DLD1 (cell line): Measurements from ENCODE around the gene MUC22.
"Not testable (repeated sequence)": the region's sequence is repeated elsewhere in the genome, so short reads cannot be mapped to it uniquely, and the experiment has no call there.

Source experiments
- in situ Hi-C: cut with HindIII; loops from 2 replicates; pipeline ENCODE4 v1.10.0; 2017; ENCODE audit warnings: low sequenced_read_pairs

Gene MUC22

DNA sequence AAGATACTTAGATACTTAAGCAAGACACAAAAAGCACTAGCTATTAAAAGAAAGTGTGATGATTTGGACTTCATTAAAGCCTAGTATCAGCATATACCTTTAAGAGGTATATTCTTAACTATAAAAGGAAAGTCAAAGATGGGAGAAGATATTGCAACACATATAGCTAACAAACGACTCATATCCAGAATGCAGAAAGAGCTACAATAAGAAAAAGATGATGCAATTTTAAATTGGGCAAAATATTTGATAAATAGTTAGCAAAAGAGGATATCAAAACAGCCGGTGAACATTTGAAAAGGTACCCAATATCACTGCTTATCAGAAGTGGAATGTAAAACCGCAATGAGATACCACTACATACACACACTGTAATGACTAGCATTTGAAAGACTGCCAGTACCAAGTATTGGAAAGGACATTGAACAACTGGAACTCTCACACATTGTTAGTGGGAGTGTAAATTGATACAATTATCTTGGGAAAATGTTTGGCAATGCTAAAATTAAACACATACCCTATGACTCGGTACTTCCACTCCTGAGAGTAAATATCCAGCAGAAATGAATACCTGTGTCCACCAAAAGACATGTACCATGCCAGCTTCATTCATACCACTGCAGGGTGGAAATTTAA, 25.7 kb downstream of the MUC22 start:
- in situ Hi-C loops, result no loop called here

DNA sequence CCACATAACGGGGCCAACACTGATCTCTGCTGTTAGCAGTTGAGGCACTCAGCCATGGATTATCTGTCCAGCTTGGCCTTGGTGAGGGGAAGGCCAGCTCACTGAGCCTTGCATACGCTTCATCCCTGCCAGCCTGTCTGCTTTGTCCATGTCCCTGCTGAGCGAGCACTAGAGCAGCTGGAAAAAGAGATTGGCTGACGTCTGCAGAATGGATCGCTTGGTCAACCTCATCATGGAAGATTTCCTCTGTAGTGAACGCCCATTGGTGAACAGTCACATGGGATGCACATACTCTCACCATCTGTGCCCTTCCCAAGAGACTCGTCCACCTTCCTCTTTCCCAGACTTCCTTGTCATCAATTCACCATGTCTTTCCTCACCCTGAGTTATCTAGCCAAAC, 26.9 kb downstream of the MUC22 start:
- in situ Hi-C loops, result no loop called here

DNA sequence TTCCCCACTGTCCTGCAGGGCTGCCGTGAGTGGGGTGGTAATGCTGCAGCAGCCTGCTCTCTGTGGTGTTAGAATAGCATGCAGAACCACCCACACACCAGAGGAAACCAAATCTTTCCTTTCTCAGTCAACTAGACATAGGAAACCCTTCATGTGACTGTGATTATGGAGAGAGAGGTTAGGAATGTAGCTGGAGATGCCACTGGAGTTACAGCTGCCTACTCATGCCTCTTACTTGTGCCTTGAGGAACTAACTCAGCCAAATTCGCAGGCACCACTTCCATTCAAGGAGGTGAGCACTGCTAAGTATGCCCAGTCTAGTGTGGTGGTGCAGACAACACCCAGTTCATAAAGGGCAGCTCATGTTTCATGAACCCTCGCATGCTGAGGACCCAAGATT, 27.4 kb downstream of the MUC22 start:
- in situ Hi-C loops, result no loop called here

DNA sequence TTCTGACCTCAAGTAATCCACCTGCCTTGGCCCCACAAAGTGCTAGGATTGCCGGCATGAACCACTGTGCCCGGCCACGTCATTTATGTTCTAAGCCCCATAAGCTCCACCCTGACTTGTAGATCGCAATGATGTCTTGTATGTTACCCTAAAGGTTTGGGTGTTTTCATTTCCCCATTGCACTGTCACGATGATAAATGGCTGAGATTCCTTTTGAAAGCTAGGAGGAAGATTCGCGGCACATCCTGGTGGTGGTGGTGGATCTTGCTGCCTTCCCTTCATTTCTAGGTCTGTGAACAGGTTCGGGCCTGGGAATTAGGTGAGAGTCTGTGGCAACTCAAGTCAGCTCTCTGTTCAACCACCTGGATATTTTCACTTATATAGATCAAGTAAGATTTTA, 28.3 kb downstream of the MUC22 start:
- in situ Hi-C loops, result no loop called here

DNA sequence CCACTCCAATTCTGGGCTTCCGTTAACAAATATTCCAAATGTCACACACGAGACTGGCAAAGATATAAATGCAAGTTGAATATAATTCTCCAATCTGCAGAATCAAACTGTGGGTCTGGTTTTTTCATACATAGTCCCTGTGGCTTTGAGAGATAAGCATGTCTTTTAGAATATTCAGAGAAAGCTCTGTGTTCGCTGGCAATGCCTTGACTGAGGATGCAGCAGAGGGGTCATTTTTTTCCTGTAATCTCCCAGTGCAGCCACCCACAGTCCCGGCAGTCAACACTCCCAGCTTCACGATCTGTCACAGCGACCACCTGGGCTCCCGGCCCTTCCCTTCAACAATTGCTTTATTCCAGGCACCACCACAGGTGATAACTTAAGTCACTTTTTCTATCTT, 30.5 kb downstream of the MUC22 start:
- in situ Hi-C loops, result no loop called here

DNA sequence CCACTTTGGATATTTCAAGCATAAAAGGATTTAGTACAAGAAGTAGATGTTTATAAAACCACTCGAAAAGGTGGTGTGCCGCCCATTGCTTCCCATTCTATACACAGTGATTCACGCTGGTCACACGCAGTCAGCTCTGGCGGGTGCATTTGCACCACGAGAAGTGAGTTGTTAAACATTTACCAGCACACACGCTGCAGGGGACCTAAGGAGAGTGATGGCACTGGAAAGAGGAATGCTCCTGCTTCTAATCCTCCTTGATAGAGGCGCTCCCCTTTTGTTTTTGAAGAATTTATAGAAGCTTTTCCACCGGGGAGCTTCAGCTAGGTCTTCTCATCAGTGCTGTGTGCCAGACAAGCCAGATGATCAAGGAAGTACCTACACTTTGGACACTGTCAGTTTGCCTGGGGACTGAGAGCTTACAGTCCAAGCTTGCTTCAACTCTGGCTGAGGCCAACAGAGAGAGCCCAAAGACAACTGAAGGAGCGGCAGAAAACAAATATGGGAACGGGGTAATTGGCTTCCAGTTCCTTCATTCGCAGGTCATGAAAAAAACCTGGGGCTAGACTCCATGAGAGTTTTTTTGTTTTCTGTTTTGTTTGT, 31.2 kb downstream of the MUC22 start:
- in situ Hi-C loops, result no loop called here

DNA sequence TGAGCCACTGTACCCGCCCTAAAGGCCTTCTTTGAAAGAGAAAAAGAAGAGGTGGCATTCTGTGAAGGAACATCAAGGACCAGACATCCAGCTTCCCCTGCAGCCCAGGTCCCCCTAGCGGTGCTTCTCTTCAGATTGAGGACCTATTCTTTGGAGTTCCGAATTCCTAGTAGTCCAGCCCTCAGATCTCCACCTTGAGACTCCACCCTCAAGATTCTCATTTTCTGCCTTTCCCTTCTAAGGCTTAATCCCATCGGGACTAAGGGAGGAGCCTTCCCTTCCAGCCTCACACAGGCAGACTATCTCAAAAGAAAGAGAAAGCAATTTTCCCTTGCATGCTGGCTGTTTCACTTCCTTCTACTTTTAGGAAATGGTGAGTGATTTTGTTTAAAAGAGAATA, 32.5 kb downstream of the MUC22 start:
- in situ Hi-C loops, result no loop called here

DNA sequence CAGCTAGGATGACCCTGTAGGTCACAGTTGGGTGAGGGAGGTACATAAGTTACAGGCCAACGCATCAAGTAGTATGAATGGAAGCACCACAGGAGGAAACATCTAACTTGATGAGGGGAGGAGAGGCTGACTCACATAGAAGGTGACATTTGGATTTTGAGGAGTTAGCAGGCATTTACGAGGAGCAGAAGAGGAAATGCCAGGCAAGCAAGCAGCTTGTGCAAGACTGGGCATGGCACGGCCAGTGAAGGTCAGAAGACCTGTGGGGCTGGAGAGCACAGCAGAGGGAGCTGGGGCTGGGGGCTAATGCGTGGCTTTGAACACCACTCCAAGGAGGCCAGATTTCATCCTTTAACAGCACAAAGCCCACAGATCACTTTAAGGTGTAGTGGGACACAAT, 37.8 kb downstream of the MUC22 start:
- in situ Hi-C loops, result no loop called here

DNA sequence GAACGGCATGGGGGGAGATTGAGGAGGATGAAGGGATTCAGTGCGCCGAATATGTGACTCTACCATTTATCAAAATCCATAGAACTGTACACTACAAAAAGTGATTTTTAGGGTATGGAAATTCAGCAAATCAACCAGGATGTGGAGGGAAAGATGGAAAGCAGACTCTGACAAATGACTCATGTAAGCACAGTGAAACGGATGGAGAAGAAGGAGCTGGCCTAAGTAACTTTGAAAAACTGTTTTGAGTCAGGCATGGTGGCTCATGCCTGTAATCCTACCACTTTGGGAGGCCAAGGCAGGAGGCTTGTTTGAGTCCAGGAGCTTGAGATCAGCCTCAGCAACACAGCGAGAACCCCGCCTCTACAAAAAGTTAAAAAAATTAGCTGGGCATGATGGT, 39.2 kb downstream of the MUC22 start:
- in situ Hi-C loops, result no loop called here

DNA sequence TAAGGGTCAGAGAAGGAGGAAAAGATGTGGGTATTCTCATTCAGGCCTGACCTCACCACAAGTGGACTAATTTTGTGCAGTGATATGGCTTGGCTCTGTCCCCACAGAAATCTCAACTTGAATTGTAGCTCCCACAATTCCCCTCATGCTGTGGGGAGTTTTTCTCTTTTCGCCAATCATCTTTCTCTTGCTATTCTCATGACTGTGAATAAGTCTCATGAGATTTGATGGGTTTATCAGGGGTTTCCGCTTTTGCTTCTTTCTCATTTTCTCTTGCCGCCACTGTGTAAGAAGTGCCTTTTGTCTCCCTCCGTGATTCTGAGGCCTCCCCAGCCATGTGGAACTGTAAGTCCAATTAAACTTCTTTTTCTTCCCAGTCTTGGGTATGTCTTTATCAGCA, 42.9 kb downstream of the MUC22 start:
- in situ Hi-C loops, result not testable (repeated sequence)

DNA sequence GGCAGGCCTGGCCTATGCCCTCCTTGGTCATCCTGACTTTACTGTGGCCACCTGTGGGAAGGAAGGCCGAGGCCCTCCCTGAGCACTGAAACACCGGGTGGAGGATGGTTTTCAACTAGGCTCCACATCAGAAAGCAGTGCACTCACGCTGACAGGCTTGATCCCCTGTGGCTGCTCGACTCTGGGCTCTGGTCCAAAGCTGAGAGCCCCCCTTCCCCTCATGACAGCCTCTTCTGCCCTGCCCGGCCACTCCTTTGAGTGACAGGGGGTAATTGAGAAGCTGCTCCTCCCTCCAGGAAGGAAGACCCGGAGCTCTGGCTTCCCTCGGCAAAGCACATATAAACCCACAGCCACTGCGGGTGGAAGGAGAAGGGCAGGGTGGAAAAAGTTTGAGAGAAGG, 43.6 kb downstream of the MUC22 start:
- in situ Hi-C loops, result no loop called here

DNA sequence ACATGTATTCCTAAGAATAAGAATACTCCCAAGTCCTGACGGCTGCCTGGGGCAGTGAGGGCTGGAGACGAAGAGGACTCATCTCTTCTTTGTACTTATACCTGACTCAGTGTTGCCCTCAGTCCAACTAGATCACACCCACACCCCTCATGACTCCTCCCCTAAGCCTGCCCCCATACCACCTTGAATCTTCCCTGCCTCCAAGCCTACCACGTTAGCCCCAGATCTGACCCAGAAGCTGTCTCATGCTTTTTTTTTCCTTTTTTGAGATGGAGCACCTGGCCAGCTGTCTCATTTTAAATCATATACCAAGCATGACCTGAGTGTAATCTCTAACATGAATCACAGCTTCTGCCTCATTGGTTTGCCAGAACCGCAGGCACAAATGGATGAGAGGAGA, 45.2 kb downstream of the MUC22 start:
- in situ Hi-C loops, result no loop called here

DNA sequence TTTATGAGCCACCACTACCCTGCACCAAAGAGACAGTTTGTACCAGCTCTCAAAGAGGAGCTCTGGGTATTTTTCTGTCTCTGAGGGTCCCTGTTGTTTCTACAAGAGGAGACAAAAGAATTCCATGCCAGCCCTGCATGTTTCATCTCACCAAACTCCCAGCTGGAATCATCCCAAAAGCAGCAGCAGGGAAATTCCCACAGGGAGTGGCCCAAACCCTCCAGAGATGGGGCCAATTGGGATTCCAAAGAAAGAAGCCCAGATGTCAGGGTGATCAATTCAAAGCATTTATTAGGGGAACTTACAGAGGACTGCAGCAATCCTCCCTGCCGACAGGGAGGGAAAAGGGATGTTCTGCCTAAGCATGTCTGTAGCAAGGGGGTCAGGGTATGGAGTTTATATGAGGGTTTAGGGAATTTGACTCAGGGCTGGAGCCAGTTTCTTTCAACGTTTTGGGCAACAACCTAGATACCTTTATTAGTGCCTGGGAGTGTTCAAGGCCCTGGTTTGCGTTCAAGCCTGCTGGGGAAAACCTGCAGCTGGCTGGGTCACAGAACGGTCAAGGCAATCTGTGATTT, 47.2 kb downstream of the MUC22 start:
- in situ Hi-C loops, result no loop called here

DNA sequence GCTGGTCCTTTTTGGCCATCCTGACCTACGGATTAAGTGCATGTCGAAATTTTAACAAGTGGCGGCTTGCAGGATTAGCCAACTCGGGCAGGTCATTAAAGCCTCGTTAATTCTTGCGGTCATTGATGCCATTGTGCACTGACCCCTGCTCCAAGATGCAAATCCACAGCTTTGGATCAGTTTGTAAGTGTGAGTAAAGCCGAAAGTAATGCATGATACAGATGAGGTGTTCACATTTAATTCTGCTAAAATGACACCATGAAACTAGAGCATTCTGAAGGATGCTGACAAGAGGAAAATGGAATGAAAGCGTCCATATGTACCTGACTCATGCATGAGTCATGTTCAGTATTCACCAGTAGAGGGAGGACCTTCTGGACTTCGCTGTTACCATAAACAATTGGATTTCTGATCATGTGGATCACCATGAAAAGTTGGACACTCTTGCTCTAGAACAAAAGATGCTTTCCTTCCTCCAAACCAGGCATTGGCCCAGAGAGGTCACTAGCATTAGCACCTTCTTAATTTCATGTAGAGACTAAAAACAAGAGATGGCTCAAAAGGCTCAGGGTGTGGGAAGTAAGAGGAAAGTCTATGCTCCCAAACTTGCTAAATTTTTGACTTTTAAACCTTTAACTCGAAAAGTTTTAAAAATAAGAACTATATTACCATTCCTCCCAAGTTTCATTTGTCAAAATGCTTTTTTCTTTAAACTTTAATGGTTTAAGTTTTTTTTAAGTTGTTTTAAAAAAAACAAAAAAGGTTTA, 48.0 kb downstream of the MUC22 start:
- in situ Hi-C loops, result no loop called here

DNA sequence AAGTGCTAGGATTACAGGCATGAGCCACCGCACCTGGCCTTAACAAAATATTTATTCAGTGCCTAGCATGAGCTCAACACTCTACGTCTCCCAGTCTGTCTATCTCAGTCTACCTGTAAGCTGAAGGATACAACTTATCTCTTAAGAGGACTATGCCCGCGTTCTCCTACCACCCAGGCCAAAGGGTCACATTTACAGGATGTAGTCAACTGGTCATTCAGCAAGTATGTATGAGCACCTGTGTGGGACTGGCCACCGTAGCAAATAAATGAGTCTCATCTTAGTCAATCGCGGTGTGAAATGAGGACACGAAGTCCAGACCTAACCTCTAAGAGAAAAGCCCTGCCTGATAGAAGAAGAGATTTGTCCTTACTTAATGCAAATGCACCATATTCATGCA, 49.9 kb downstream of the MUC22 start:
- in situ Hi-C loops, result no loop called here

DNA sequence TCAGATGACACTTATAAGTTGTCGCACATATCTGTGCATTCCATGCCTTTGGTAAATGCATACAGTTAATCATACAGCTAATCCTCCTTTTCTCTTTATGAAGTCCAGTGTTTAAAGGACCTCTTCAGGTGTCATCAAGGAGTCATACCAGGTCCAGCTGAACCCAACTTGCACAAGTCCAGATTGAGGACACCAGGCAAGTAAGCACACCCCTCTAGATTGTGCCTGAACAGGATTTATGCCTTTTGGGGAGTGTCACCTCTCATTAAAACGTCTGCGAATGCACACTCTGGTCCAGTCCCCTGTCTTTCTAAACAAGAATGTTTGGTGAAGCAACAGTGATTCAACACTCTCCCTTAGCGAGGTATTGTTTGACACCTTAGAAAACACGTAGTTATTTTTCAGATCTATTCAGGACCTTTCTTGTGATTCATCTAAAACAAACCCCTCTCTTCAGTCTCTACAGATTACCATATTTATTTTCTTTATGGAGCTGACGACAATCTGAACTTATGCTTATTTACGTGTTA, 53.7 kb downstream of the MUC22 start:
- in situ Hi-C loops, result no loop called here

DNA sequence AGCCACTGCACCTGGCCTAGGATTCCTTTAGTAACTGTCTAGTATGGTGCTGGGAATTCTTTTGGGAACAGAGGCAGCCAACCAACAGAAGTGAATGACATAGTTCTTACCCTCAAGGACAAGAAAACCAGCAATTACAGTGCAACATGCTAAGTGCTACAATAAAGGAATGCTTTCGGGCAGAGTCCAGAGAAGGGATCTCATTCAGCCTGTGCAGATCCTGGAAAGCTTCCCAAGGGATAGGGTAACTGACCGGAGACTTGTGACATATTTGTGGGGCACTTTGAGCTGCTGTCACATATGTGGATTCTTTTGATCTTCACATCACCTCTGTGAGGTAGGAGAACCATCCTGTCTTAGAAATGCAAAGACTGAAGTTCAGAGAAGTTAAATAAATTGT, 55.3 kb downstream of the MUC22 start:
- in situ Hi-C loops, result no loop called here

DNA sequence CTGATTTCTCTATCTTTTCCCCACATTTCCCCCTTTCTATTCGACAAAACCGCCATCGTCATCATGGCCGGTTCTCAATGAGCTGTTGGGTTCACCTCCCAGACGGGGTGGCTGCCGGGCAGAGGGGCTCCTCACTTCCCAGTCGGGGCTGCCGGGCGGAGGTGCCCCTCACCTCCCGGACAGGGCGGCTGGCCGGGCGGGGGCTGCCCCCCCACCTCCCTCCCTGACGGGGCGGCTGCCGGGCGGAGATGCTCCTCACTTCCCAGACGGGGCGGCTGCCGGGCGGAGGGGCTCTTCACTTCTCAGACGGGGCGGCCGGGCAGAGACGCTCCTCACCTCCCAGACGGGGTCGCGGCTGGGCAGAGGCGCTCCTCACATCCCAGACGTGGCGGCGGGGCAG, 56.8 kb downstream of the MUC22 start:
- in situ Hi-C loops, result not testable (repeated sequence)

DNA sequence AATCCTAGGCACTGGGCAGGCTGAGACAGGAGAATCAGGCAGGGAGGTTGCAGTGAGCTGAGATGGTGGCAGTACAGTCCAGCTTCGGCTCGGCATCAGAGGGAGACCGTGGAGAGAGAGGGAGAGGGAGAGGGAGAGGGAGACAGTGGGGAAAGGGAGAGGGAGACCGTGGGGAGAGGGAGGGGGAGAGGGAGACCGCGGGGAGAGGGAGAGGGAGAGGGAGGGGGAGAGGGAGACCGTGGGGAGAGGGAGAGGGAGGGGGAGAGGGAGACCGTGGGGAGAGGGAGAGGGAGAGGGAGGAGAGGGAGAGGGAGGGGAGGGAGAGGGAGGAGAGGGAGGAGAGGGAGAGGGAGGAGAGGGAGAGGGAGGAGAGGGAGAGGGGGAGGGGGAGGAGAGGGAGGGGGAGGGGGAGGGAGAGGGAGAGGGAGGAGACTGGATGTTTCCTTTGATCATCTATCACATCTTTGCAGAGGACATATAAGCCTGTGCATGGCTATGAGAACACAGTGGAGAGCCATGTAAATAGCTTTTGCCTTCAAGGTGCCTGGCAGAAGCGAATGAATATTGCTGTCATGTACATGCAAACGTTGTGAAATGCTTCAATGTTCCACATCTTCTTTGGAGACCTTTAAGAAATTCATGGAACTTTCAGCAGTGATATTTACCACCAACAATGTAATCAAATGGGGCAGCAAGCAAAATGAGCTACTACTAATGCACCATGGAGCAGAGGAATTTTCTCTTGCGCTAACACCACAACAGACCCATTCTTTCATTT, 57.8 kb downstream of the MUC22 start:
- in situ Hi-C loops, result not testable (repeated sequence)

DNA sequence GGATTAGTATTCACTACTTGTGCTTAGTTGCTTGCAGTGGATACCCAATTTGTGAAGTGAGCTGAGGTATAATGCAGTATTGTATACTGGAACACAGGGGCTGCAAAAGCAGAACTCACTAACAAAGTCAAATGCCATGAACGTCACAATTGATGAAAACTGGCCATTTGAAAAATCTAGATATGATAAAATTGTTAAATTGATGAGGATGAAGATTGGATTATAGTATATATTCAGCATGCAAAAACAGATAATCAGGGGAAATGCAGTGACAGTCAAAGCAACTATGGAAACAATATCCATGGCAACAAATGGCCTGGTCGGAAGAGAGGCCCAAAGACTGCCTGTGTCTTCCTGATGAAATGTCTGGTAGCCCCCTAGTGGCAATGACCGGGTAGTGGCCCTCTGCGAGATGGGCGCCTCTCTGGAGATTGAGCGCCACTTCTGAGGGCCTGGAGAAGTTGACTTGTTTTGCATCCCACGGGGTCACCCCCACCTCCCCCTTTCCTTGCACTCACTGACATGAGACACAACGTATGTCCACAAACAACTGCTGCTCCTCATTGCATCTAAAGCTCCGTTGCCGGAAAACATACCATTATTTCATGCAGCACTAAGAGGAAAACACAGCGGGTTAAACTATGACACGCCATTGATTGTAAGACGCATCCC, 58.5 kb downstream of the MUC22 start:
- in situ Hi-C loops, result no loop called here
